ENCODE results near the gene GRIA3.

The GRIA3 gene

GRCh38 chrX:123263270-123263669 is 79.2 kb downstream of the GRIA3 start:
- CTCF ChIA-PET, result no interaction called here
- TF ChIP-seq ZNF544 (tag by site-specific recombination; IDR thresholded peaks at IDR 0.05) (no peak), ZNF202 (tag by site-specific recombination; IDR thresholded peaks at IDR 0.05; ENCODE audit: borderline replicate concordance) (no peak), ZNF426 (tag by site-specific recombination; IDR thresholded peaks at IDR 0.05) (no peak), PRDM4 (tag by site-specific recombination; IDR thresholded peaks at IDR 0.05) (no peak), ZNF138 (tag by site-specific recombination; IDR thresholded peaks at IDR 0.05; ENCODE audit: borderline replicate concordance) (no peak), ZNF747 (tag by site-specific recombination; IDR thresholded peaks at IDR 0.05) (no peak), ATF2 (tag by site-specific recombination; IDR thresholded peaks at IDR 0.05; ENCODE audit: low read depth) (no peak), ZNF610 (tag by site-specific recombination; IDR thresholded peaks at IDR 0.05; ENCODE audit: borderline replicate concordance) (no peak), ZNF596 (tag by site-specific recombination; IDR thresholded peaks at IDR 0.05) (no peak)
- H3K36me3 ChIP-seq (ENCODE audit: control insufficient read depth in 2 of 2, insufficient read depth in 1 of 2, low read length in 2 of 2), result no peaks in the 10 kb centered on the region
- no peak overlapping the region for H3K27ac ChIP-seq (ENCODE audit: extremely low read depth, low read depth, low read length)
- H3K9me3 ChIP-seq (ENCODE audit: control insufficient read depth, insufficient read depth, low read depth, low read length), result no peaks in the 10 kb centered on the region
- H3K4me1 ChIP-seq (ENCODE audit: control insufficient read depth, insufficient read depth, low read length), result no peaks in the 10 kb centered on the region
- no peak overlapping the region for H3K4me3 ChIP-seq (ENCODE audit: low read depth, low read length)
- POLR2A ChIA-PET, result no interaction called here

DNA sequence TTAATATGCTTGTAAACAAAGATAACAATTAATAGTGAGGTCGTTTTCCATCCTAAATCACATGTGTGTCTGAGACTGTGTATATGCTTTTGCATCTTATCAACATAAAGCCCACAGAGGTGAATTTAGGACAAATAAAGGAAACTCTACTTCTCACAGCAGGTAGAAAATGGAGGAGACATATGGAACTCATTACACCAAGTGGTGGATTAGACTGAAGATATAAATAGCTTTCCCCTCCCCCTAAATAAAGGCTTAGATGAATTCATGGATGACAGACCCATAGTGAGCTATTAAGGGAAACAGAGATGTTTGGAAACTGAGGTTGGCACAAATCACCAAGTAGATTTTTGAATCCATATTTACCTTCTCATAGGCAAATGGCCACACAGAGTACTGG is 79.7 kb downstream of the GRIA3 start:
- Histone ChIP-seq H3K27ac (ENCODE audit: extremely low read depth, low read depth, low read length) (no peak overlapping the region), H3K9me3 (ENCODE audit: control insufficient read depth, insufficient read depth, low read depth, low read length) (no peaks in the 10 kb centered on the region), H3K36me3 (ENCODE audit: control insufficient read depth in 2 of 2, insufficient read depth in 1 of 2, low read length in 2 of 2) (no peaks in the 10 kb centered on the region), H3K4me3 (ENCODE audit: low read depth, low read length) (no peak overlapping the region), H3K4me1 (ENCODE audit: control insufficient read depth, insufficient read depth, low read length) (no peaks in the 10 kb centered on the region)
- CTCF ChIA-PET, result no interaction called here
- no peak for TF ChIP-seq PRDM10 (tag by site-specific recombination; IDR thresholded peaks at IDR 0.05)
- no peak for TF ChIP-seq ZNF2 (tag by site-specific recombination; IDR thresholded peaks at IDR 0.05)
- TF ChIP-seq ZNF791 (tag by site-specific recombination; IDR thresholded peaks at IDR 0.05), result no peak
- no peak for TF ChIP-seq ZNF776 (tag by site-specific recombination; IDR thresholded peaks at IDR 0.05; ENCODE audit: borderline replicate concordance)
- TF ChIP-seq ZSCAN5A (tag by site-specific recombination; IDR thresholded peaks at IDR 0.05), result no peak
- no peak for TF ChIP-seq ZNF785 (tag by site-specific recombination; IDR thresholded peaks at IDR 0.05)
- TF ChIP-seq ZNF837 (tag by site-specific recombination; IDR thresholded peaks at IDR 0.05), result no peak
- POLR2A ChIA-PET, result no interaction called here
